Lower leg skin (tissue), 3 donors: ENCODE measurements around the gene MAPK10.

Experiments
- CTCF ChIP-seq, 3 donors: fragments of 450-650 bp; IDR thresholded peaks; one replicate each; pipeline ENCODE4 v1.5.1; 2016; ENCODE audit warnings: antibody characterized with exemption in 3 of 3, mild to moderate bottlenecking in 3 of 3, moderate library complexity in 2 of 3
- POLR2A ChIP-seq, 2 donors: fragments of 450-650 bp; IDR thresholded peaks; one replicate each; pipeline ENCODE4 v1.6.1; 2016 to 2017; ENCODE audit warnings: antibody characterized with exemption in 2 of 2, mild to moderate bottlenecking in 1 of 2, moderate library complexity in 1 of 2

GRCh38 chr4:86357608-86358007, 2.2 kb downstream of the MAPK10 start:
- no peak for TF ChIP-seq CTCF (IDR thresholded peaks at IDR 0.05)
- TF ChIP-seq POLR2A (IDR thresholded peaks at IDR 0.05), result no peak
